Suprapubic skin (tissue), 4 donors: Measurements from ENCODE around the gene ARHGEF17.

Experiments used
- EP300 ChIP-seq: sonication (generic); formaldehyde crosslinking; IDR thresholded peaks from one replicate; pipeline ENCODE4 v1.6.1; 2017; ENCODE audit warnings: antibody characterized with exemption
- POLR2A ChIP-seq, 2 donors: fragments of 450-650 bp; IDR thresholded peaks; one replicate each; pipeline ENCODE4 v1.6.1; 2017; ENCODE audit warnings: antibody characterized with exemption in 2 of 2, mild to moderate bottlenecking in 2 of 2, moderate library complexity in 2 of 2
- POLR2AphosphoS5 ChIP-seq, 3 donors: sonication (generic); formaldehyde crosslinking; IDR thresholded peaks; one replicate each; pipeline ENCODE4 v1.6.1; 2017; ENCODE audit warnings: antibody characterized with exemption in 3 of 3
- TF ChIP-seq, protein P1 (sequence below), 2 donors: fragments of 200-600 bp in 1 of 2; fragments of 450-650 bp in 1 of 2; sonication (generic) in 1 of 2; IDR thresholded peaks; one replicate each; pipeline ENCODE4 v1.5.1; 2016 to 2019; ENCODE audit warnings: antibody characterized with exemption in 2 of 2, mild to moderate bottlenecking in 1 of 2, moderate library complexity in 1 of 2

DNA sequence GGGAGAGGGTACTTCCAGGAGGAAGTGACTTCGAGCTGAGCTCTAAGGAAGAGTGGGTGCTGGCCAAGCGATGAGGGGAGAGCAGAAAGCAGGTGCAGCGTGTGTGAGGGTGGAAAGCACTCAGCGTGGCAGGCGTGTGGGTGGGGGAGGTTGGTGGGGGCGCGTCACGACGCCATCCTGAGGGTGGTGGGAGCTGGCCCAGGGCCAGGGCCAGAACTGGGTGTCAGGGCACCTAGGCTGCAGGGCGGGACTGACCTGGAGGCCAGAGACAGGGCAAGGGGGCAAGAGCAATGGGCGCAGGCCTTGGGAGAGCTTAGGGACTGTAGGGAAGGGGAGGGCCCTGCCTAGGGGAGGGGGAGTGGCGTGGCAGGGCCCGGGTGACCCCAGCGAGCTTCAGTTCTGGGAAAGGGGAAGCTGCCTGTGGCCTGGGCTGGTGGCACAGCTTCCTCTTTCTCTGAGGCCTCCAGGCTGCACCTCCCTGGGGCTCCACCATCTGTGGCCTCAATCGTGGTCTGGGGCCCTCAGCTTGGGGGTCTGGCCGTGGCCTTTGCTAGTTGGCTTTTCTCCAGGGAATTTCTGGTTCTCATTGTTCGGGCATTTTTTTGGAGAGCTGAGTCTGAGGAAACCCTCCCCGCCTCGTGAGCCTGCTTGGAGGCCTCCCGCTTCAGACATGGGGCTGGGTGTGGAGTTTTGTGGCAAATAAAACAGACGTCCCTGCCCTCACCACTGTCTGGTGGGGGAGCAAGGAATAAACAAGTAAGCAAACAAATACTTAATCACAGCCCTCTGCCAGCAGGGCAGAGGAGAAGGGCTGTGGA is 77.0 kb downstream of the ARHGEF17 start:
- TF ChIP-seq, protein P1, sequence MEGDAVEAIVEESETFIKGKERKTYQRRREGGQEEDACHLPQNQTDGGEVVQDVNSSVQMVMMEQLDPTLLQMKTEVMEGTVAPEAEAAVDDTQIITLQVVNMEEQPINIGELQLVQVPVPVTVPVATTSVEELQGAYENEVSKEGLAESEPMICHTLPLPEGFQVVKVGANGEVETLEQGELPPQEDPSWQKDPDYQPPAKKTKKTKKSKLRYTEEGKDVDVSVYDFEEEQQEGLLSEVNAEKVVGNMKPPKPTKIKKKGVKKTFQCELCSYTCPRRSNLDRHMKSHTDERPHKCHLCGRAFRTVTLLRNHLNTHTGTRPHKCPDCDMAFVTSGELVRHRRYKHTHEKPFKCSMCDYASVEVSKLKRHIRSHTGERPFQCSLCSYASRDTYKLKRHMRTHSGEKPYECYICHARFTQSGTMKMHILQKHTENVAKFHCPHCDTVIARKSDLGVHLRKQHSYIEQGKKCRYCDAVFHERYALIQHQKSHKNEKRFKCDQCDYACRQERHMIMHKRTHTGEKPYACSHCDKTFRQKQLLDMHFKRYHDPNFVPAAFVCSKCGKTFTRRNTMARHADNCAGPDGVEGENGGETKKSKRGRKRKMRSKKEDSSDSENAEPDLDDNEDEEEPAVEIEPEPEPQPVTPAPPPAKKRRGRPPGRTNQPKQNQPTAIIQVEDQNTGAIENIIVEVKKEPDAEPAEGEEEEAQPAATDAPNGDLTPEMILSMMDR (IDR thresholded peaks at IDR 0.05): no peak
- TF ChIP-seq POLR2A (IDR thresholded peaks at IDR 0.05): no peak
- no peak for TF ChIP-seq POLR2AphosphoS5 (IDR thresholded peaks at IDR 0.05)
- TF ChIP-seq EP300: no peak
